Activated T-cell treated with anti-CD3 and anti-CD28 coated beads for 48 hours (primary cell): ENCODE measurements around the gene HTN1.
"Not testable (repeated sequence)": the region's sequence is repeated elsewhere in the genome, so short reads cannot be mapped to it uniquely, and the experiment has no call there.

Source experiments
- DNase-seq: peaks from one replicate; pipeline ENCODE4 v3.0.0-alpha.2; 2020; ENCODE audit warnings: low read depth

Gene HTN1

DNA sequence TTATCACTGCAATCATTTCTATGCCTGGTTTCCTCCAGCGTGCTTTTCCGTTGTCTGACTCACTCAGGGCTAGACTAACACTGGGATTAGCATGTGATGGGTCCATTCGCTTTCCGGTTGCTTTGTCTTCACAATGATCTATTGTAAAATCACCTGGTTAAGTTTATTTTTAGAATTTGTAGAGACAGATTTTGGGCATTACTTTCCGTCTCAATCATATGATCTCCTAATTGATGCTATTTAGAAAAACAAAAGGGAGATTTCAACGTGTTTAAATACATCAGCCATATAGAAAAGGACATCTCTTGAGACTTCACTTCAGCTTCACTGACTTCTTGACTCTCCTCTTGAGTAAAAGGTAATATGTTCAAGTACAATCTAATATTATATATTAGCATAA is at the start of gene HTN1:
Gene HTN1, plus strand, starts transcription at position 301 of the 400 bp plus-strand sequence. CDS start 2,639 bp downstream, outside the sequence.
- not testable (repeated sequence) for DNase-seq

DNA sequence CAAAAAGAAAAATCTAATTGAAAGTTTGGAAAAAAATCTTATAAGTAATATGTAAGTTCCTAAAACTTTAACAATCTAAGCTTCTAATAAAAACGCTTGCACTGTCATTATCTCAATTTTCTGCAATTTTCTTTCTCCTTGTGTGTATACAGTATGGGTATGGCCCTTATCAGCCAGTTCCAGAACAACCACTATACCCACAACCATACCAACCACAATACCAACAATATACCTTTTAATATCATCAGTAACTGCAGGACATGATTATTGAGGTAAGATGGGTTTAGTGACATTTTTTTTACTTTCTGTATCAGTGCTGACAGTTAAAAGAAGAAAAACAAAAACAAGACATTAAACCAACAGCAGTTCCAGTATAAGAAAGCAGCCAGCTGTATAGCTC is 49.5 kb upstream of the HTN1 start:
- DNase-seq: no peak

- no peak for DNase-seq
Measured at GRCh38 chr4:70002507-70002906, 47.7 kb upstream of the HTN1 start.

DNA sequence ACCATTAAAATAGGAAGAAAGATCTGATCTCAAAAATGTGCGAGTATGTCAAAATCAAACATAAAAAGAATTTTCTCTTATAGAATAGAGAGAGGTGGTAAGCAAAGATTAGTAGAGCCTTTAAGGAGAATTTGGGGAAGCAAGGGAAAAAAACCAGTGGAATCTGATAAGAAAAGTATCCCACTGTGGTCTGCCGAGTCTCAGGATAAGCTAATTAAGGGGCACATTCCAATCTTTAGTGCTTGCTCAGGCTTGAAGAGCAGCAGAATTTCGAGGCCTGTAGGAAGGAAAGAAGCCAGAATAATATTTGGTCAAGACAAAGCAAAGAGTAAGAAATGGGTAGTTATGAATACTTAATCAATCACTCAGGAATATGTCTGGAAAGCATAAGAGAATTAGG is 41.5 kb upstream of the HTN1 start:
- no peak for DNase-seq

DNA sequence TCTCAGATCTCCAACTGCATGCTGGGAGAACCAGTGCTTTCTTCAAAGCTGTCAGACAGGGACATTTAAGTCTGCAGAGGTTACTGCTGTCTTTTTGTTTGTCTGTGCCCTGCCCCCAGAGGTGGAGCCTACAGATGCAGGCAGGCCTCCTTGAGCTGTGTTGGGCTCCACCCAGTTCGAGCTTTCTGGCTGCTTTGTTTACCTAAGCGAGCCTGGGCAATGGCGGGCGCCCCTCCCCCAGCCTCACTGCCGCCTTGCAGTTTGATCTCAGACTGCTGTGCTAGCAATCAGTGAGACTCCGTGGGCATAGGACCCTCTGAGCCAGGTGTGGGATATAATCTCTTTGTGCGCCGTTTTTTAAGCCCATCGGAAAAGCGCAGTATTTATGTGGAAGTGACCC is 31.2 kb upstream of the HTN1 start:
- DNase-seq: not testable (repeated sequence)

GRCh38 chr4:70023218-70023617 is 27.0 kb upstream of the HTN1 start:
- no peak for DNase-seq

- DNase-seq: no peak
Measured at GRCh38 chr4:70027011-70027410, 23.2 kb upstream of the HTN1 start.

DNA sequence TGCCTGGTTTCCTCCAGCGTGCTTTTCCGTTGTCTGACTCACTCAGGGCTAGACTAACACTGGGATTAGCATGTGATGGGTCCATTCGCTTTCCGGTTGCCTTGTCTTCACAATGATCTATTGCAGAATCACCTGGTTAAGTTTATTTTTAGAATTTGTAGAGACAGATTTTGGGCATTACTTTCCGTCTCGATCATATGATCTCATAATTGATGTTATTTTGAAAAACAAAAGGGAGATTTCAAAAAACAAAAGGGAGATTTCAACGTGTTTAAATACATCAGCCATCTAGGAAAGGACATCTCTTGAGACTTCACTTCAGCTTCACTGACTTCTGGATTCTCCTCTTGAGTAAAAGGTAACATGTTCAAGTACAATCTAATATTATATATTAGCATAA is 22.1 kb upstream of the HTN1 start, which contains the start of gene HTN3:
Gene HTN3, plus strand, starts transcription at position 301 of the 400 bp plus-strand sequence. CDS start 2,282 bp downstream, outside the sequence.
- not testable (repeated sequence) for DNase-seq

DNA sequence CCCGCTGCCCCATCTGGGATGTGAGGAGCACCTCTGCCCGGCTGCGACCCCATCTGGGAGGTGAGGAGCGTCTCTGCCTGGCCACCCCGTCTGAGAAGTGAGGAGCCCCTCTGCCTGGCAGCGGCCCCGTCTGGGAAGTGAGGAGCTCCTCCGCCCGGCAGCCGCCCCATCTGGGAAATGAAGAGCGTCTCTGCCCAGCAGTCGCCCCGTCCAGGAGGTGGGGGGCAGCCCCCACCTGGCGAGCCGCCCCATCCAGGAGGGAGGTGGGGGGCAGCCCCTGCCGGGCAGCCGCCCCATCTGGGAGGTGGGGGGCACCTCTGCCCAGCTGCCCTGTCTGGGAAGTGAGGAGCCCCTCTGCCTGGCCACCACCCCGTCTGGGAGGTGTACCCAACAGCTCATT is 12.7 kb upstream of the HTN1 start:
- DNase-seq: not testable (repeated sequence)

DNA sequence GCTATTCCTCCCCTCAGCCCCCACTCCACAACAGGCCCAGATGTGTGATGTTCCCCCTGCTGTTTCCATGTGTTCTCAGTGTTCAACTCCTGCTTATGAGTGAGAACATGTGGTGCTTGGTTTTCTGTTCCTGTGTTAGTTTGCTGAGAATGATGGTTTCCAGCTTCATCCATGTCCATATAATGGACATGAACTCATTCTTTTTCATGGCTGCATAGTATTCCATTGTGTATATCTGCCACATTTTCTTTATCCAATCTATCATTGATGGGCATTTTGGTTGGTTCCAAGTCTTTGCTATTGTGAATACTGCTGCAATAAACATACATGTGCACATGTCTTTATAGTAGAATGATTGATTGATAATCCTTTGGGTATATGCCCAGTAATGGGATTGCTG is 10.3 kb upstream of the HTN1 start:
- not testable (repeated sequence) for DNase-seq

DNA sequence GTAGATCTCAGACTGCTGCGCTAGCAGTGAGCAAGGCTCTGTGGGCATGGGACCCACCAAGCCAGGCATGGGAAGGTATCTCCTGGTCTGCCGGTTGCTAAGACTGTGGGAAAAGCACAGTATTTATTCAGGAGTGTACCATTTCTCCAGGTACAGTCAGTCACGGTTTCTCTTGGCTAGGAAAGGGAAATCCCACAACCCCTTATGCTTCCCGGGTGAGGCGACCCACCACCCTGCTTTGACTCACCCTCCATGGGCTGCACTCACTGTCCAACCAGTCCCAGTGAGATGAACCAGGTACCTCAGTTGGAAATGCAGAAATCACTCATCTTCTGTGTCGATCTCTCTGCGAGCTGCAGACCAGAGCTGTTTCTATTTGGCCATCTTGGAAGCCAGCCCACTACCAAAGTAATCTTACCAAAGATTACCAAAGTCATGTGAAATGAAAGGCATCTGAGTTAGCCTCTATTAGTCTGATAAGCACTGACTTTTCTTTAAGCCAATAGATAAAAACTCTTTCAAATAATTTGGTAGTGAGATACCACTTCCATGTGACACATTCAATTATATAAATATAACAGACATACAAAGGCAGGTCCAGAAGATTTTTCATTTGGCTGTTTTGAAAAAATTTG is 8.5 kb upstream of the HTN1 start:
- DNase-seq: no peak

GRCh38 chr4:70056534-70056933 is 6.3 kb downstream of the HTN1 start:
- DNase-seq: not testable (repeated sequence)

- no peak for DNase-seq
Measured at GRCh38 chr4:70057651-70058050, 7.4 kb downstream of the HTN1 start.

- no peak for DNase-seq
Measured at GRCh38 chr4:70059149-70059548, 8.9 kb downstream of the HTN1 start.

- no peak for DNase-seq
Measured at GRCh38 chr4:70062000-70062399, 11.8 kb downstream of the HTN1 start.

- no peak for DNase-seq
Measured at GRCh38 chr4:70080205-70080604, 30.0 kb downstream of the HTN1 start.

- no peak for DNase-seq
Measured at GRCh38 chr4:70099206-70099605, 49.0 kb downstream of the HTN1 start.
